NCI-H510A treated with DMSO at 0.1 percent for 48 hours (cell line): ENCODE measurements around the gene CIAO2A.
A peak's percentile ranks its signal among the peaks of the same experiment; 100 is the strongest.
"Not testable (repeated sequence)": the region's sequence is repeated elsewhere in the genome, so short reads cannot be mapped to it uniquely, and the experiment has no call there.

Experiments
- DNase-seq: peaks from one replicate; lab custom pipeline; 2025; lab: John Stamatoyannopoulos, UW

Gene CIAO2A

DNA sequence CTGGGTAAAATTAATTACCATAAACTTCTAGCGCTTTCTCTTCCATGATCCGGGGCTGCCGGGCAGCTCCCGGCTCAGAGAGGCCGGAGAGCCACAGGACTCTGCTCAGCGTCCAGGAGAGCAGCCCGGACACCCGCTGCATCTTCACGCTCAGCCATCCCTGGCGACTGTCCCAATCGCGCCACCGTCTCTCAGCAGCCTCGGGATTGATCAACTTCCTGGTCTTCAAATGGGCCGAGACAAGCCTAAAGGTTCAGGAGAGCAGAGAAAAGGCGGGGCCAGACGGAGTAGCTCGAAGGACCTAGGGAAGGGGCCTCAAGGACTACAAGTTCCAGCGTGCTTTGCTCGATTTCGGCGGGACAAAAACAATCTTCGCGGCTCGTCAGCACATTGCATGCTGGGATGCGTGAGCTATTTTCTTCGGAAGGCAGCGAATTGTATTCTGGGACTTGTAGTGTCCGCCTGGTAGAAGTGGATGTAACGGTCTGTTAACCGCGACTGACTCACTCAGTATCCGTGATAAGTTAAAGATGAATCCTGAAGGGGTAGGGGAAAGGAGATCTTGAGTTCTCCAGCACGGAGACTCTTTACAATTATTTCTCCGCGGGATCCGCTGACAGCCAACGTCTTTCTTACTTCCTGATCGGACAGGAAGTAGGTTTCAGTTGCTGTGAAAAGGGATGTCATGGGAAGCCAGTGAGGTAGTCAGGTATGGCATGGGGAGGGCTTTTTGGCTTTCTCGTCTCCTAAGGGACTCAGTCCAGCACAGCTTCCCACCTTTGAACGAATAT lies at the start of gene CIAO2A:
CIAO2A (minus strand) TSS at position 212 of the 791 bp plus-strand sequence; CDS start at position 142, 70 bp downstream.
- peak; percentile 95 for DNase-seq

- DNase-seq, result no peak
Observed at GRCh38 chr15:64143276-64143675, 49.6 kb upstream of the CIAO2A start.

GRCh38 chr15:64141798-64142512 lies 48.3 kb upstream of the CIAO2A start:
- DNase-seq, result no peak

DNA sequence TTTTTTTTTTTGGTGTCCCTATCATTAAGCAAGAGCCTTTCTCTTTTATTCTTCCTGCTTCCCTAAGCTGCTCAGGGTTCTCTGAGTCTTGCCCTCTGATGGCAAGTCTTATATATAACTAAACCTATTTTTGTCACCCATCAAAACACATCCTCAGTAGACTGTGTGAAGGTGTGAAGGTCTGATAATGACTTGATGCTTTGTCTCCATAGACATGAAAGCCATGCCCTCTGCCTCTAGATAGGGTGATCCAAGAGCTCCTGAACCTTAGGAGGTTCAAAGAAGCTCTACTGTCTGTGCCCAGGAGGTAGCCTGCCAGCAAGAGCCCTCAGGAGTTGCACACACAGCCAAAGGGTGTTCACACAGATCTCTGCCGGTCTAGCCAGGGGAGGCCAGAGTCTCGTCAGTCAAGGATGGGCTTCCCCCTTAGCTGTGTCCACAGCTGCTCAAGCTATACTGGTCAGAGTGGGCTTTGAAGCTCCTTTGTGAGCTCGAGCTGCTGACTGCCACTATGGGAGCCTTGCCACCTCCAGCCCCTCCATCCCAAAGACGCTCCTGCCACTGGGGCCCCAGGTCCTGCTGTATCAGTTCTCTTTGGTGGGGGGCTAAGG lies 44.8 kb upstream of the CIAO2A start:
- no peak for DNase-seq

GRCh38 chr15:64137226-64137833 lies 43.7 kb upstream of the CIAO2A start:
- no peak for DNase-seq

DNA sequence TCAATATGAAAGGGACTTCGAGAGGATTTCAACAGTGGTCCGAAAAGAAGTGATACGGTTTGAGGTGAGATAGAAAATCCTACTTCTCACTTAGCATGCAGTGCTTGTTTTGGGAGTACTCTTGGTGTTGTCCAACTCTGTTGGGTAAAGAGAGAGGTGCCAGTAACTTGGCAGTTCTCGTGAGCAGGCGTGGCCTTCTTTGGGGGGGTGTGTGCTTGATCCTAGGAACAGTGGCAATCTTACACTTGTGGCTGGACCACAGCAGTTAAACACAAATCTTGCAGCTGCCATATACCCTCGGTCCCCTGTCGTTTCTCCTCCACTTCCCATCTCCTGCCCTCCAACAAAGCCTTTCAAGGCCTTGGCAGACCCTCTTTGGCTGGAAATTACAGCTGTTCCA lies 42.7 kb upstream of the CIAO2A start:
- DNase-seq, result no peak

GRCh38 chr15:64134345-64134829 lies 40.7 kb upstream of the CIAO2A start:
- DNase-seq, result no peak

GRCh38 chr15:64133623-64134344 lies 40.1 kb upstream of the CIAO2A start:
- no peak for DNase-seq

DNA sequence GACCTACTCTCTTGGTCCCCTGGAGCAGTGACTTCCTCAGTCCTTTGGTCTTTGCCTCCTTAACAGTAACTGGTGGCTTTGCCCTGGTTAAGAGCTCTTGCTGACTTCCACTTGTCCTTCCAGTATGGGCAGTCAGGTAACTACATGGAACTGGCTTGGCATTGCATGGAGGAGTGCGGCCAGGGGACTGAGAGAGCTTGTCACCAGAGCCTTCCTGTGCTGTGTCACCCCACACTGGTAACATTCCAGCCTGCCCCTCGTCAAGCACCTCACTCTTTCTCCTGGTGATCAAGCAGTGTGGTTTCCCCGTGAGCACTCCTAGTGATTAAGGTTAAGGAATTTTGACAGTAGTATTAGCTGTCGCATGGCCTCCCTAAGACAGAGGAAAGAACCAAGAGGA lies 38.6 kb upstream of the CIAO2A start:
- no peak for DNase-seq

- DNase-seq, result no peak
Observed at GRCh38 chr15:64131547-64131946, 37.9 kb upstream of the CIAO2A start.

DNA sequence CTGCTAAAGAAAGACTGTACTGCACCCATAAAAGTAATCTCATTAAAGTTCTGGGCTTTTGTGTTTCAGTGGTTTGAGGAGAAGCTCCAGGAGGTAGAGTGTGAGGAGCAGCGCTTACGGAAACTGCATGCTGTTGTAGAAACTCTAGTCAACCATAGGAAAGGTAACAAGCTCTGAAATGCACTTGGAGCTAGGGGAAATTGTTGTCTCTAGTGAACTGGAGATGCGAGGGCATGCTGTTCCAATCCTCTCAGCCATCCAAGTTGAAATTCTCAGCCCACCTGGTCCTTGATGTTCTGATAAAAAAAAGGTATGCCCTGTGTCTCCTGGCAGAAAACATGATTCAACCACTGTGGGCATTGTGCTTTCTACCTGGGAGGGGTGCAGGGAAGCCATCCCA lies 36.5 kb upstream of the CIAO2A start:
- no peak for DNase-seq

- no peak for DNase-seq
Observed at GRCh38 chr15:64127521-64128270, 34.1 kb upstream of the CIAO2A start.

GRCh38 chr15:64125978-64126377 lies 32.3 kb upstream of the CIAO2A start:
- no peak for DNase-seq

- DNase-seq, result no peak
Observed at GRCh38 chr15:64122936-64123351, 29.3 kb upstream of the CIAO2A start.

GRCh38 chr15:64122444-64122843 lies 28.8 kb upstream of the CIAO2A start:
- DNase-seq, result no peak

DNA sequence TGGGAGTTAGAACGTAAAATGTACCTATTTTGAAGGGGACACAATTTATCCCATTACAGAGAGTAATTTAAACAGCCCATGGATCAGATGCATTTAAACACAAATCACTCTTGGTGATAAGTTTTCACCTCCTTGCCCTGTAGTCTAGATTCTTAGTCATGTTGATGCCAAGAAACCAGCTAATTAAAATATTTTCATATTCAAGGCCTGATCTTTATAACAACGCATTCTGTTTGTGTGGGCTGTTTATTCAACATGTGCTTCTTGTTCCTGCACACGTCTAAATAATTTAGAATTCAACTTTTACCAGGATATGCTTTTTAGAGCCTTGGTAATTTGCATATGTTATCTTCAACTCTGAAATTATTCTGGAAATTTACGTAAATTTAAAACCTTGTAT lies 28.0 kb upstream of the CIAO2A start:
- DNase-seq, result no peak

DNA sequence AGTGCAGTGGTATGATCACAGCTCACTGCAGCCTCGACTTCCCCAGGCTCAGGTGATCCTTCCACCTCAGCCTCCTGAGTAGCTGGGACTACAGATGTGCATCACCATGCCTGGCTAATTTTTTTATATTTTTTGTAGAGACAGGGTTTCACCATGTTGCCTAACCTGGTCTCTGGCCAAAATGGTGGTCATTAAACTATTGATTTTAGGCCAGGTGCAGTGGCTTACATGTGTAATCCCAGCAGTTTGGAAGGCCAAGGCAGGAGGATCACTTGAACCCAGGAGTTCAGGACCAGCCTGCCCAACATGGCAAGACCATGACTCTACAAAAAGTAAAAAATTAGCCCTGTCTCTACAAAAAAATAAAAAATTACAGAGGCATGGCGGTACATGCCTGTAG lies 26.7 kb upstream of the CIAO2A start:
- not testable (repeated sequence) for DNase-seq

GRCh38 chr15:64117759-64118487 lies 24.3 kb upstream of the CIAO2A start:
- DNase-seq, result no peak

GRCh38 chr15:64112904-64113303 lies 19.3 kb upstream of the CIAO2A start:
- DNase-seq, result no peak

DNA sequence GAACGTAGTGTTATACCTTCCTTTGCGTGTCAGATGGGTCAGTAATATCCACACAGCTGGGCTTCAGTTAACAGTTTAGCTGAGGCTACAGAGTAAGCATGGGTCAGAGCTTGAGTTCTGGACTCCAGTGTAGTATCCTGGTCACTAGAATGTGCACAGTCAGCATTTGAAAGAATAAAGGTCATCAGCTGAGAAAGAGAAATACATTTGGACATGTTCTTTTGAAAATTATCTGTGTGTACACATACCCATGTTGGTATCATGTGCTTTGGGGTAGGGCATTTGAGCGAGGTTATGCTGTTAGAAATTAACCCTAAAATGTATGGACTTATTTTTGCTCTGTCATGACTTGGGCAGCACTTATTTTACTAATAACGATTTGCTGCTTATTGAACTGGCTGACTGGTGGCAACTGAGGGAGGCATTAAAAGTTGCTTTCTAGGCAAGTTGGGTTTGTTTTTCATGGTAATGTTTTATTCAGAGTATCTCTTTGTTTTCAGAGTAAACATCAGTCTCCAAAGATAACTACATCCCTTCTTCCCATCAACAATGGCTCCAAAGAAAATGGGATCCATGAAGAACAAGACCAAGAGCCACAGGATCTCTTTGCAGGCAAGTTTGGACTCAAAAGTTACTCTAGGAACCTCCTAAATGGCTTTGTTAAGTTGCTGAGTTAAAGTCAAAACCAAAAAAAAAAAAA lies 18.6 kb upstream of the CIAO2A start:
- DNase-seq, result no peak
